ENCODE data around the gene GFRA1. TPM values are rescaled to one million over a fixed set of nuclear protein-coding genes. Genes with fewer than 3 reads are reported as not detected.

GFRA1 gene
- total and polyA plus RNA-seq, 2 donors (not counting 3 experiments of a cell fraction or from before 2014, with no cell fraction given), result 0.22 to 0.88 TPM

DNA sequence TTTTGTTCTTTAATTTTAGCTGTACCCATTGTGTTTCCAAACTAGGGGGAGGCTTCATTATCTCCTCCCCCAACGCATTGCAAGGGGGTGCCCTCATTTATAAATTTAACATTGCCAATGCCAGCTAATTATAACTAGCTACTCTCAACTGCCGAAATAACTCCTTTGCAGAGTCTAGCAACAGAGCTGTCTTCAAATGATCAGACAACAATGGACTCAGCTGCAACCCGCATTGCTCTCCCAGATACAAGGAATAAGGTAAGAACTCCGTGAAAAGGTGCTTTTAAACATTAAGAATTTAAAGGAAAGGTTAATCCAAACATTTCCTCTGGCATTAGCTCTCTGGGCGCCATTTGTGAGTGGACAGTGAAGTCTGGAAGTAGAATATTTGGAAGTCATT, 116.2 kb downstream of the GFRA1 start:
- Histone ChIP-seq H3K36me3 (ENCODE audit: control insufficient read depth in 2 of 2, extremely low read depth in 1 of 2, insufficient read depth in 2 of 2, low read length in 2 of 2) (no peaks in the 10 kb centered on the region), H3K27me3 (ENCODE audit: control insufficient read depth in 2 of 2, insufficient read depth in 2 of 2, low read length in 2 of 2) (no peaks in the 10 kb centered on the region), H3K4me1 (ENCODE audit: control insufficient read depth, extremely low read depth, insufficient read depth, low read length) (no peaks in the 10 kb centered on the region), H2AFZ (ENCODE audit: low read depth, low read length) (no peak overlapping the region), H3K79me2 (ENCODE audit: control insufficient read depth, insufficient read depth, low read length) (no peaks in the 10 kb centered on the region), H3K4me3 (replicated peaks in 1 of 3; ENCODE audit: insufficient read depth in 1 of 3, low read depth in 1 of 3, low read length in 3 of 3) (no peak overlapping the region), H3K9me1 (replicated peaks; ENCODE audit: control insufficient read depth, extremely low read depth, insufficient read depth, low read length) (no peaks in the 10 kb centered on the region), H3K9ac (replicated peaks; ENCODE audit: extremely low read depth, insufficient read depth, low read length) (no peak overlapping the region), H3K27ac (ENCODE audit: insufficient read depth, low read depth, low read length) (no peak overlapping the region), H3K9me3 (replicated peaks; ENCODE audit: control insufficient read depth, insufficient read depth, low read length) (peaks cover 6% of the 10 kb centered on the region), H4K20me1 (replicated peaks; ENCODE audit: control insufficient read depth, extremely low read depth, insufficient read depth, low read length) (no peaks in the 10 kb centered on the region), H3K4me2 (ENCODE audit: insufficient read depth, low read length) (no peak overlapping the region)
- POLR2A ChIA-PET, result no interaction called here
- BruUV-seq (replicated peaks), result no TSS peak
- dilution Hi-C loops (cut with MboI; ENCODE audit: extremely low pct_ligation_motif_present, low sequenced_read_pairs) (no loop called here), intact Hi-C loops (cut with micrococcal nuclease) (no loop called here)
- no peak for TF ChIP-seq EZH2 (IDR thresholded peaks at IDR 0.05; ENCODE audit: borderline replicate concordance, low read depth, low read length, severe bottlenecking)
- TF ChIP-seq, protein P1, sequence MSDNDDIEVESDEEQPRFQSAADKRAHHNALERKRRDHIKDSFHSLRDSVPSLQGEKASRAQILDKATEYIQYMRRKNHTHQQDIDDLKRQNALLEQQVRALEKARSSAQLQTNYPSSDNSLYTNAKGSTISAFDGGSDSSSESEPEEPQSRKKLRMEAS (IDR thresholded peaks at IDR 0.05; ENCODE audit: insufficient read depth, insufficient read length), result no peak
- TF ChIP-seq MYC (IDR thresholded peaks at IDR 0.05; ENCODE audit: low read depth, low read length), result no peak
- TF ChIP-seq POLR2AphosphoS5 (IDR thresholded peaks at IDR 0.05; ENCODE audit: insufficient read depth, low read depth, low read length), result no peak
- no peak for TF ChIP-seq POLR2A (IDR thresholded peaks at IDR 0.05; ENCODE audit: low read depth, low read length)
- TF ChIP-seq GATA2 (IDR thresholded peaks at IDR 0.05; ENCODE audit: insufficient read depth, insufficient read length, low read depth, low read length), result no peak
- TF ChIP-seq JUN (IDR thresholded peaks at IDR 0.05; ENCODE audit: borderline replicate concordance, insufficient read depth, insufficient read length, low read depth), result no peak
- CTCF ChIA-PET, result no interaction called here
- no peak for FAIRE-seq
- no peak for DNase-seq (ENCODE audit: low read depth, low spot score)

DNA sequence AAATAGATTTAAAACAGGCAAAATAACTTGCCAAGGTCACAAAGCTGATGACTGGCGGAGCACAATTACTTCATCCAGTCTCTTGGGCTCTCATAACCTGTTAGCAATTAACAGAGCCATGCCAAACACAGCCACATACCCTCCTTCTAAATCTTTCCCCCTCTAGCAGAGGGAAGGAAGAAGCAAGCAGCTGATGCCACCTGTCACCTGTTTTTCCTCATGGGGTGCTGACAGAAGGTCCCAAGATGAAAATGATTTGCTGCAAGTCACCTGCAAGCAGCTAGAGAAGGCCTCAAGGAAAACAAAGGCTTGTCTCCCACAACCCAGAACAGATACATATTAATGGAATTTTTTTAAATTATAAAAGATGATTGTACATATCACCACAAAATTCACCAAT, 117.8 kb downstream of the GFRA1 start:
- dilution Hi-C loops (cut with MboI; ENCODE audit: extremely low pct_ligation_motif_present, low sequenced_read_pairs), result no loop called here
- no peaks in the 10 kb centered on the region for H3K4me1 ChIP-seq (ENCODE audit: control insufficient read depth, extremely low read depth, insufficient read depth, low read length)
- H3K4me3 ChIP-seq (replicated peaks in 1 of 3; ENCODE audit: insufficient read depth in 1 of 3, low read depth in 1 of 3, low read length in 3 of 3), result no peak overlapping the region
- H3K4me2 ChIP-seq (ENCODE audit: insufficient read depth, low read length), result no peak overlapping the region
- ChIA-PET POLR2A (no interaction called here), CTCF (no interaction called here)
- no peak for FAIRE-seq
- BruUV-seq (replicated peaks), result no TSS peak
- H2AFZ ChIP-seq (ENCODE audit: low read depth, low read length), result no peak overlapping the region
- intact Hi-C loops (cut with micrococcal nuclease), result no loop called here
- DNase-seq (ENCODE audit: low read depth, low spot score), result no peak
- no peak overlapping the region for H3K27ac ChIP-seq (ENCODE audit: insufficient read depth, low read depth, low read length)
- H3K9me1 ChIP-seq (replicated peaks; ENCODE audit: control insufficient read depth, extremely low read depth, insufficient read depth, low read length), result no peaks in the 10 kb centered on the region
- H3K27me3 ChIP-seq (ENCODE audit: control insufficient read depth in 2 of 2, insufficient read depth in 2 of 2, low read length in 2 of 2), result no peaks in the 10 kb centered on the region
- no peaks in the 10 kb centered on the region for H3K79me2 ChIP-seq (ENCODE audit: control insufficient read depth, insufficient read depth, low read length)
- H3K9ac ChIP-seq (replicated peaks; ENCODE audit: extremely low read depth, insufficient read depth, low read length), result no peak overlapping the region
- no peaks in the 10 kb centered on the region for H3K36me3 ChIP-seq (ENCODE audit: control insufficient read depth in 2 of 2, extremely low read depth in 1 of 2, insufficient read depth in 2 of 2, low read length in 2 of 2)
- no peak for TF ChIP-seq POLR2AphosphoS5 (IDR thresholded peaks at IDR 0.05; ENCODE audit: insufficient read depth, low read depth, low read length)
- TF ChIP-seq JUN (IDR thresholded peaks at IDR 0.05; ENCODE audit: borderline replicate concordance, insufficient read depth, insufficient read length, low read depth), result no peak
- no peak for TF ChIP-seq EZH2 (IDR thresholded peaks at IDR 0.05; ENCODE audit: borderline replicate concordance, low read depth, low read length, severe bottlenecking)
- TF ChIP-seq FOS (IDR thresholded peaks at IDR 0.05; ENCODE audit: borderline replicate concordance, insufficient read depth, low read length), result no peak
- TF ChIP-seq, protein P2, sequence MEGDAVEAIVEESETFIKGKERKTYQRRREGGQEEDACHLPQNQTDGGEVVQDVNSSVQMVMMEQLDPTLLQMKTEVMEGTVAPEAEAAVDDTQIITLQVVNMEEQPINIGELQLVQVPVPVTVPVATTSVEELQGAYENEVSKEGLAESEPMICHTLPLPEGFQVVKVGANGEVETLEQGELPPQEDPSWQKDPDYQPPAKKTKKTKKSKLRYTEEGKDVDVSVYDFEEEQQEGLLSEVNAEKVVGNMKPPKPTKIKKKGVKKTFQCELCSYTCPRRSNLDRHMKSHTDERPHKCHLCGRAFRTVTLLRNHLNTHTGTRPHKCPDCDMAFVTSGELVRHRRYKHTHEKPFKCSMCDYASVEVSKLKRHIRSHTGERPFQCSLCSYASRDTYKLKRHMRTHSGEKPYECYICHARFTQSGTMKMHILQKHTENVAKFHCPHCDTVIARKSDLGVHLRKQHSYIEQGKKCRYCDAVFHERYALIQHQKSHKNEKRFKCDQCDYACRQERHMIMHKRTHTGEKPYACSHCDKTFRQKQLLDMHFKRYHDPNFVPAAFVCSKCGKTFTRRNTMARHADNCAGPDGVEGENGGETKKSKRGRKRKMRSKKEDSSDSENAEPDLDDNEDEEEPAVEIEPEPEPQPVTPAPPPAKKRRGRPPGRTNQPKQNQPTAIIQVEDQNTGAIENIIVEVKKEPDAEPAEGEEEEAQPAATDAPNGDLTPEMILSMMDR (IDR thresholded peaks at IDR 0.05; ENCODE audit: extremely low read depth in 1 of 2, insufficient read depth in 1 of 2, low read depth in 1 of 2, low read length in 2 of 2), result no peak
- TF ChIP-seq, protein P1 (IDR thresholded peaks at IDR 0.05; ENCODE audit: insufficient read depth, insufficient read length), result no peak
- no peak for TF ChIP-seq POLR2A (IDR thresholded peaks at IDR 0.05; ENCODE audit: low read depth, low read length)
- no peak for TF ChIP-seq MYC (IDR thresholded peaks at IDR 0.05; ENCODE audit: low read depth, low read length)
- TF ChIP-seq GATA2 (IDR thresholded peaks at IDR 0.05; ENCODE audit: insufficient read depth, insufficient read length, low read depth, low read length), result no peak
- H3K9me3 ChIP-seq (replicated peaks; ENCODE audit: control insufficient read depth, insufficient read depth, low read length), result peaks cover 4% of the 10 kb centered on the region
- H4K20me1 ChIP-seq (replicated peaks; ENCODE audit: control insufficient read depth, extremely low read depth, insufficient read depth, low read length), result no peaks in the 10 kb centered on the region
